NCI-H2196 treated with DMSO at 0.1 percent for 48 hours (cell line): Measurements from ENCODE around the gene C1QTNF2.

Experiments used
- DNase-seq: peaks from one replicate; lab custom pipeline; 2025; ENCODE audit not compliant: unreplicated experiment; lab: John Stamatoyannopoulos, UW

The C1QTNF2 gene, protein sequence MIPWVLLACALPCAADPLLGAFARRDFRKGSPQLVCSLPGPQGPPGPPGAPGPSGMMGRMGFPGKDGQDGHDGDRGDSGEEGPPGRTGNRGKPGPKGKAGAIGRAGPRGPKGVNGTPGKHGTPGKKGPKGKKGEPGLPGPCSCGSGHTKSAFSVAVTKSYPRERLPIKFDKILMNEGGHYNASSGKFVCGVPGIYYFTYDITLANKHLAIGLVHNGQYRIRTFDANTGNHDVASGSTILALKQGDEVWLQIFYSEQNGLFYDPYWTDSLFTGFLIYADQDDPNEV

DNA sequence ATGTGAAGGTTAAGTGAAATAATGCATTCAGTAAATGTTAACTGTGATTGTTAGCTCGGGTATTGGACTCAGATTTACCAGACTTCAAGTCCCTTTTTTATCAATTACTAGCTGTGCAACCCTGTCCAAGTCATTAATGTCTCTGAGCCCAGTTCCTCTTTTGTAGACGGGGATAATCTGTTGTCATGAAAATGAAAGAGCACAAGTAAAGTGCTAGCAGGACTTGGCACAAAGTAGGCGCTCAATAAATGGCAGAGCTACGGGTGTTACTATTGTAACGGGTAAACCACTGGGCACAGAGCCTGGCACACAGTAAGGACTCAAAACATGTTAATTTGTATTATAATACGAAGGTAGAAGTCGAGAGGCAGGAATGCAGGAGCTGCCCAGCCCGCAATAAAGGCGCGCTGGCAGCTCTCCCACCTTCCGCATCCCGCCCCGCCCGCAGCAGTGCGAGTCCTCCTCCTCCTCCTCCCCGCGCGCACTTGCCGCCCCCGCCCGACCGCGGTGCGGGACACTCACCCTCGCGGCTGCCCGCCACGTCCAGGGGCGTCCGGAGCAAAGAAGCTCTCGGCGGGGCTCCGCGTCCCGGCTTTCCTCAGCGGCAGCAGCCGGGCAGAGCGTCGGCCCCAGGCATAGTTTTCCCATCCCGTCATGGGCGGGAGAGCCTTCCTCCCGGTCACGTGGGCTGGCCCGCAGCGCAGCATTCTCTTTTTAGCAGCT lies at the start of gene C1QTNF2:
Gene C1QTNF2, minus strand, starts transcription at position 637 of the 723 bp plus-strand sequence. CDS start 15,615 bp downstream, outside the sequence.
- DNase-seq, result peak; percentile 15

DNA sequence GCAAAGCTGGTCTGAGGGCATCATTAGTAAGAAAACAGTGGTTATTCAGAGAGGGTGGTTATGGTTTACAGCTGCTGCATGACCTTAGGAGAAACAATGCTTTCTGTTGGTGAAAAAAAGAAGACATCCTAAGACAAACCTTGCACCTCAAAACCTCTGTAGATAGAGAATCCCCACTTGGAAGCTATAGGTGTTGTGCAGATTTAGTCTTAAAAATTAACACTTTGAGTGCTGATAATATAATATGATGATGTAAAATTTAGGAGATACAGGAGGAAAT lies 49.8 kb upstream of the C1QTNF2 start:
- no peak for DNase-seq

DNA sequence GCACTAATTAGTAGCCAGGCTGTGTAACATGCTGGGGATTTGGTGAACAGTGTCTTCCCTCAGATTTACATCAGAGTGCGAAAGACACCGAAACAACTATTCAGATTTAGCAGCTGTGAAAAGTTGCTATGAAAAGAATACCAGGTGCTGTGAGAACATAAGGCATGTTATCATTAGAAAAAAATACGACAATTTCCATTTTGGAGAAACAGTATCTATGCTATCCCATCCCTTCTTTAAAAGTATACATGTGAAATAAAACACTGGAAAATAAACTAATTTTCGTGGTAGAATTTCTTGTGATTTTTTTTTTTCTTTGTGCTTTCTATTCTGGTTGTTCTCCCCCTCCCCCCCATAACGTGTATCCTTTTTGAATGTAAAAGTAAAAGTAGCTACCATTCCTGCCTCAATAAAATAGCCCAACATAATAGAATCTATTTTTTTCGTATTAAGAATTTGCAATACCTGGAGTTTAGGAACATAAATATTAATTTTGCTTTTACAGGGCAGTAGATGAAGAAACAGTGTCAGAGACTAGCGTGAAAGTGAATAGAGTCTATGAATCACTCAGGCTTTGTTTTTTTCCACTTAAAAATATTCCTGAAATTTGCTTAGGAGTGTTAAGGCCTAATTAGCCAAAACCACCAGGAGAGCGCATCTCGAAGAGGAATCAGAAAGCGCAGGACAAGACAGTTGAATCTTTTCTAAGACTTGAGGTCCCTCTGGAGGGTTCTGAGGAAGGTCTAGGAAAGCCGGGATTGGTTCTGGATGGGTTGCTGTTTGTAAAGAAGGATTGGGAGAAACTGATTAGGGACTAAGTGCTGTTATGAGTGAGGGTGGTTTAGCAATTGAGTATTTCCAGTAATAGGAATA lies 49.3 kb upstream of the C1QTNF2 start:
- DNase-seq, result no peak

DNA sequence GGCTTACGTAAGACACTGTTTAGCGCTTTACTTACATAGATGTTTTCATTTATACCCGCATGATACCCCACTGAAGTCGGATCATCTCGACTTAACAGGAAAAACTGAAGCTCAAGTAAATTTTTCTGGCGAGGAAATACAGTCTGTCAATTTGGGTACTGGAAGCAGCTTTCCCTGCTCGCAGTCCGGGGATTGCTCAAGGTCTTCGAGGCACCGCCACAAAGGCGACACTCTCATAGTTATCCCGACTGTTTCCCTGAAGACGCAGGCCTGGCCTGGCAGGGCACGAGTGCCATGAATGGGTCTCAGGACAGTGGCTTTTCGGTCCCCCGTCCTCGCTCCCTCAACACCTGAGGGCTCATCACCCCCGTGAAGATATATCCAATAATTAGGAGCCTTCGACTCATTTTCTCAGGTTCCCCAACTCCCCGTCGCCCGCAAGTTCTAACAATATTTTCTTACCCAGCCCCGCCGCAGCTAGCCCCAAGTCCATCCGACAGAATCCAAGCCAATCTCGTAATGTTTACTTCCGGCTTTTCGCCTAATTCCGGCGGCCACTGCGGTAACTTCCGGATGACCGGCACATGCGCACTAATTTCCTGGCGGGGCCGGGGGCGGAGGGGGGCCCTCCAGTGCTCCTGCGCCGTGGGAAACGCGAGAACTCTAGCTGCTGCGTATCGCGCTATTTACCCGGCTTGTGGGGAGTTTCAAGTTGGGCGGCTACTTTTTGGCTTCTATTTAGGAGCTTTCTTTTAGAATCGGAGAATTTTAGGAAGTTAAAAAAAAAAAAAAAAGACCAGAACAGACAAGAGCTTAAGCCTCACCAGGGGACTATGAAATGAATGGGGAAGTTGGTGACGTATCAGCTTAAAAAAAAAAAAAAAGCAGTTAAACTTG lies 48.4 kb upstream of the C1QTNF2 start, which contains the start of gene SLU7:
Gene SLU7, minus strand, starts transcription at position 521 of the 897 bp plus-strand sequence. CDS start 3,787 bp downstream, outside the sequence.
- DNase-seq, result peak; percentile 86

DNA sequence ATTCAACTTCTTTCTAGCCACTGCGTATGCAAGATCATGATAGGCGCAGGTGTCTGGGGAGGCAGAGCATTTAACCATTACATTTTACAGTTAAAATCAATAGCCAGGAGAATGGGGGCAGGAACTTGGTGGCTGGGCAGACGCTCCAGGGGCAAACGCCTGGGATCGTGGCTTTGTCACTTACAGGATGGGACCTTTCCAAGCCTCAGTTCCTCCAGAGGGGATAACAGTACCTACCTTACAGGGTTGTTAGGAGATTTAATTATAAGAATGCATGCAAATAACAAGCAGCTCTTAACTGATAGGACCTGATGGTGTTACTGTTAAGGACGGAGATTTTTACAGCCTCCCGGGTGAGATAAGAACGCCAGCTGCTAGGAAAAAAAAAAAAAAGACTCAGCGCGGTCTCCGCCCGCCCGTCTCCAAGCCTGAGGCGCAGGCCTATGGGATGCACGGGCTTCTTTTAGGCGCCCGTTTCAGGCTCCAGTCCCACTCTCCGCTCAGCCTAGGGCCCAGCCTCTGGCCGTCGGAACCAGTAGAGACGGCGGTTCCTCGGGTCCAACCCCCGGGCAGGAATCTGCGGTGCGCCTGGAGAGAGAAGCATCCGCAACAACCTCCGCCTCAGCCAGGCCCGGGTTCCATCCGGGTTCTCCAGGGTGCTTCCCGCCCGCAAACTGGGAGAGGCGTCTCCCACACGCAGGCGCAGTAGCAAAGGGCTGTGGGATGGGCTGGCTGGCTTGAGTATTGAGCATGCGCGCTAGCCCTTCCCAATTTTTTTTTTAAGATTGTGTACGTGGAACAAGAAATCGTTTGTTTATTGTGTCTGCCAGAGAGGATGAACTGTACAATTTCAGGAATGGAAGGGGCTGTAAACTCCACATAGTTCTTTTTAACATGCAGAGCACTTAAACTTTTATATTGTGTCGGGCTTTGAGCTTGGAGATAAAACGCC lies 29.3 kb upstream of the C1QTNF2 start, which contains the start of gene FAM200C:
Gene FAM200C, minus strand, starts transcription at position 653 of the 952 bp plus-strand sequence. CDS start 4,564 bp downstream, outside the sequence.
- peak; percentile 96 for DNase-seq

DNA sequence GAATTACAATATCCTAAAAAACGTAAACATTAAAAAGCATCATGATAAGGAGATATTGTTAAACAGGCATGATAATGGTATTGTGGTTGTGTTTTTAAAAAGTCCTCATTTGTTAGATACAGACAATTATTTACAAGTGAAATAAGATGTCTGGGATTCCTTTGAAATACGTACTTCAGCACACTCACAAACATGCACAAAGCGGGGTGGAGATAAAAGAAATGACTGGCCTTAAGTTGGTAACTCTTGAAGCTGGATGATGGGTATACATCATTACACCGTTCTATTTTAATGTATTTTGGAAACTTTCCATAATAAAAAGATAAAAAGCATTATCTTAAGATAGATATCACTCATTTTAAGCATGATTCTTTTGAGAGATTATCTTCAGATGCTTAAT lies 28.4 kb upstream of the C1QTNF2 start:
- DNase-seq, result no peak

DNA sequence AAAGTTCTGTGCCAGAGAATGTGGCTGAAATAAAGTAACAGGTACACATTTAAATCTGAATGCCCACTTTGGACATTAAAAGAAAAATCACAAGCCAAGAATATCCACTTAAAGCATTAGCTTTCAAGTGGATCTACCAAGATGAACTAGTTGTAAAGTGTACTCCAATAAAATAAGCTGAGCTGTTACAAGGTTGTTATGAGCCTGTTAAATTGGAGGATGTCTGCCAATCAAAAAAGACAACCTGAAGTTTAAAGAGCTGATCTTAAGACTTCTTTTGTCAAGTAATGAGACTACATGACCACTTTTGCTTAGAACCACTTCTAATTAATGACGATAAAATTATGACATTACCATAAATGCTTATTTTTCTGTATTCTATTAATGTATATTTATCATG lies 27.1 kb upstream of the C1QTNF2 start:
- DNase-seq, result no peak

DNA sequence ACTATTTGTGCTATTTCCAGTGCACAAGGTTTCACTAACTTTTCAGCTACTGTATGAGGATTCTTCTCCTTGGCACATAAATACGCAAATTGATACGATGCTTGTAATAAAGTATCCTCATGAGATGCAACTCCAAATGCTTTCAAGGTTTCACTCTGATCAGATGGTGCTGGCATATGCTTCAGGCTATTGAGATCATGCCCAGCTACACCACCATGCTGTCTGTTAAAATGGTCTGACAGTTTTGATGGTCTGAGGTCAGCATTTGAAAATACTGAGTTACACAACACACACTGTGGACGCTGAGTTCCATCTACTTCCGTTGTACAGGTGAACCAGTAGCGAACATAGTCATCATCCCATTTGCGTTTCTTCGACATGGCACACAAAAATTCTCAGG lies 24.7 kb upstream of the C1QTNF2 start:
- DNase-seq, result no peak

DNA sequence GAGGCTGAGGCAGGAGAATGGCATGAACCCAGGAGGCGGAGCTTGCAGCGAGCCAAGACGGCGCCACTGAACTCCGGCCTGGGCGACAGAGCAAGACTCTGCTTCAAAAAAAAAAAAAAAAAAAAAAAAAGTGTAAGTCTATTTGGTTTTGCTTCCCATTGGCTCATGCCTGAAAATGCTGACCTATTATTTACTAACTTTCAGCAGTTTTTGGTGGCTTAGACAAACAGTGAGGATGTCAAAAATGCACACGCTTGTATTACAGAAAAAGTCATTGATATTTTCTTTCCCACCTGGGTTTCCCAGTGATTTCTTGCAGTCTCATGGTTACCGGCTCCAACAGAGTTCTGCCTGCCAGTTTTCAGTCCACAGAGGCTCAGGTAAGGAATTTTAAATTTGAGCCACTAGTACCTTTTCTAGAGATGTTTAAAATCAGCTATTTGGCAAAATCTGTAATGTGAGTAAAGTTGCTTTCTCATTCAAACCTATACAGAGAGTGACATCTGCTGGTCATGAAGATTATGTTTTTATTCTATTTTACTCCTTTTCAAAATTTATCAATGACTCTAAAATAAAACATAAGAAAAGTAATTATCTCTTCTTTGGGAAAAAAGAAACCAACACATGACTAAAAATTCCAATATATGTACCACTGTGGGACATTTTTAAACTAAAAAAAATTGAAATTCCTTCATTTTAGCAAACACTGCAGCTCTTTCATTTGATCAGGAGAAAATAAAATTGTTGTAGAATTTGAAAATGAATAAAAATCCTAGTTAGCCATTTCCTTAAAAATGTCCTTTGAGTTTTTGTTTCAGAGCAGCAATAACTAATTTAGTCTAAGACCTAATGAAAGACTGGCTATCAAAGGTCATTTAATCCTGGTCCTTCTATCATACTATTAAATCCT lies 20.6 kb upstream of the C1QTNF2 start:
- no peak for DNase-seq

DNA sequence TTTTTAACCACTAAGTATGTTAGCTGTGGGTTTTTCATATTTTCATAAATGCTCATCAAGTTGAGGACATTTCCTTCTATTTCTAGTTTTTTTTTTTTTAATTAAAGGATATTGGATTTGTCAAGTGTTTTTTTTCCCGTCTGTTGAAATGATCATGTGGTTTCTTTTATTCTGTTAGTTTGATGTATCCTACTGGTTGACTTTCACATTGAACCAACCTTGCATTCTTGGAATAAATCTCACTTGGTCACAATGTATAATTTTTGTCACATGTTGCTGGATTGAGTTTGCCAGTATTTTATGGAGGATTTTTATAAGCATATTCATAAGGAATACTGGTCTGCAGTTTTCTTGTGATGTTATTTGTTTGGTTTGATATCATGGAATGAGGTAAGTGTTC lies 17.0 kb upstream of the C1QTNF2 start:
- no peak for DNase-seq

DNA sequence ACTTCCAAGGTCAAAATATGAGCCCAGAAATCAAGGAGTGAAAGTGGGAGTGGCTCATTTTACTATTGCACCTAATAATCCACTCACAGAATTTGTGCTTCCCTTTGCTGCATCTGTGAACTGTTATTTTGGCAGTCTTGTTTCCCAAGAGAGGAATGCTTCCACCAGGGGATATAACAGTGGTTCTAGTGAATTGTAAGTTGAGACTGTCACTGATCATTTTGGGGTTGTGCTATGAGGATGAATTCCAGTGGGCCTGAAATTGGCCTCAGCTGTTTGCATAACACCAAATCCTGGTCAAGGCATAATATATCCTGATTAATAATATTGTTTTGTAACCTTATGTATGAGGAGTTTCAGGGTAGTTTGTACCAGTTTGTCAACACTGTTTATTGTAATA lies 15.1 kb upstream of the C1QTNF2 start:
- no peak for DNase-seq

DNA sequence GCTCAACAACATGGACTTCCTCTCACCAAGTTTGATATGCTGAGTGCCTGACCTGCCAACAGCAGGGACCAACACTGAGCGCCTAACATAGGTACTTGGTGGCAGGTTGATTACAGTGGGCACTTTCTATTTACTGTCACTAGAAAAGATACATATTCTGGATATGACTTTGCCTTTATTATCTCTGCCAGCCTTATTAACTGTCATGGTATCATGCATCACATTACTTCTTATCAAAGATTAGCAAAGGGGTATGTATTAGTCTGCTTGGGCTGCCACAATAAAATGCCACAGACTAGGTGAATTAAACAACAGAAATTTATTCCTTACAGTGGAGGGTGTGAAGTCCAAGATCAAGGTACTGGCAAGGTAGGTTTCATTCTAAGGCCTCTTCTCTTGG lies 14.3 kb upstream of the C1QTNF2 start:
- DNase-seq, result no peak

DNA sequence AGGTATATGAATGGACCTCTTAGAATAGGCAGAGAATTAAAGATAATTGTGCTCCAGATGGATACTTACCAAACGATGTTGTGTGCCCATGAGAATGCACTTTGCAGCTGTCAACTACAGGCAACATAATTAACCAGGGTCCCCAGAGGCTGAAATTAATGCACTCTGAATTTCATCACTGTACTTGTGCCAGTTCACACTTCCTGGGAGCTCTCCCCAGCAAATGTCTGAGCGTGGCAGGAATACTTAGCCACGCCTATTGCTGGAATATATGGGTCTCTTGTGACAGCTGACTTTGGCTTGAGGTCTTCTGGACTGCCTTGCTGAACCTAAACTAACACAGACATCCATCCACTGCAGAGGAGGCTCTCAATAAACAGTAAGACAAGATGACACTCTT lies 11.9 kb upstream of the C1QTNF2 start:
- no peak for DNase-seq

DNA sequence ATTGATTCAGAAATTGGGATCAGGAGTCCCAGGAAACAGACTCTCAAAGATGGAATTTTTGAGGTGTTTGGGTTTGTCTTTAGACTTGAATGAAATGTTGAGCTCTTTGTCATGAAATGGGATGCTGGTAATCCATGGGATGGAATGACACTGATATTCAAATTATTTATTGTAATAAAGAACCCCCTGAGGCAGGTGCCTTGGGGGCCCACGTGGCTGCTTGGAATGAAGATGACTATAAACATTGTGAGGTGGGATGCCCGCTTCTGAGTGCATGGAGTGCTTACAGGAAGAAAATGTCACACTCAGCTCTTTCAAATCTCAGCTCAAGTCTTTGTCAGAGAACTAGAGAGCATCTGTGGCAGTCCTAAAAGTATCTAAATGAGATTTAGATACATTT lies 9.6 kb upstream of the C1QTNF2 start:
- DNase-seq, result no peak

DNA sequence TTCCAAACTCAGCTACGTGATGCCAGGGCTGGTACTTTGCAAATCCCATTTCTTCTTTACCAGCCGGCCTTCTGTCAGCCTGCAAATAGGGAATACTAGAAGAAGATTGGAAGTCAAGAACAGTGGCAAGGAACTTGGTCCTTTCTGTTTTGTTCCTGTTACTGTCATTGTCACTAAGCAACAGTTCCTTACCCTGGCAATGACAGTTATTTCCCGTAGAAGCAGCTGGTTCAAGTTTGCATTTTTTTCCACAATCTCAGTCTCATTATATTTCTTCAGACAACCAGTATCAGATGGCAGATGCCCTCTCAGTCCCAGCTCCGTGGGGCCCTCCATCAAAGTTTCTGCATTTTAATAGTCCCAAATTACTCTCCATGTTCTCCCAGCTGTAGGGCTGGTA lies 9.1 kb upstream of the C1QTNF2 start:
- no peak for DNase-seq

DNA sequence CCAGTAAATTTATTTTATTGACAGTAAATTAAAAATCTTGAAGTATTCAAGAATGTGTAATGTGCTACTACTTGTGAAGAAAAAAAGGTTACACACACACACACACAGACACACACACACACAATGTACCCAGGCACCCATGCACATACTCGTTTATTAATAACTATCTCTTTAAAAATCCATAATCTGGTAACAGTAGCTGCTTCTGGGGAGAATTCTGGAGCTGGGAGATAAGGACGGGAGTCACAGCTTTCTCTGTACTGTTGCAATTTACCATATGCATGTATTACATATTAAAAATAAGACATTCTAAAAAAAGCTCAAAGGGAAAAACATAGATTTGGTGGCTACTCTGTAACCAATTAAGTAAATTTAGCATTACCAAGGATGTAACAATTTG lies 7.9 kb upstream of the C1QTNF2 start:
- DNase-seq, result no peak

DNA sequence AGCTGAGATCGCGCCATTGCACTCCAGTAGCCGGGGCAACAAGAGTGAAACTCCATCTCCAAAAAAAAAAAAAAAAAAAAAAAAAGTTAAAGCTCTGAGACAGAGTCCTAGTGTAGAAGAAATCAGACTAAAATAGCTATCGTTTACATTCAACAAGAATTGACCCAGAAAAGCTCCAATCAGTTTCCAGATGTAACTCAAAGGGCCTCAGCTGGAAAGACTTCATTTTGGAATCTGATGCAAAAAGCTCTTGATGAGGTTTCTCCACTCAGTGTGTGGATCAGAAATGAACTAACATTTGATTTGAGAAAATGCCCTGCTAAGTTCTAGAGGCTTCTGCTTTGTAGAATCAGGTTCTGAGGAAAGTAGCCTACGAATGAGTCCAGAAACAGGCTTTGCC lies 7.2 kb upstream of the C1QTNF2 start:
- DNase-seq, result no peak

DNA sequence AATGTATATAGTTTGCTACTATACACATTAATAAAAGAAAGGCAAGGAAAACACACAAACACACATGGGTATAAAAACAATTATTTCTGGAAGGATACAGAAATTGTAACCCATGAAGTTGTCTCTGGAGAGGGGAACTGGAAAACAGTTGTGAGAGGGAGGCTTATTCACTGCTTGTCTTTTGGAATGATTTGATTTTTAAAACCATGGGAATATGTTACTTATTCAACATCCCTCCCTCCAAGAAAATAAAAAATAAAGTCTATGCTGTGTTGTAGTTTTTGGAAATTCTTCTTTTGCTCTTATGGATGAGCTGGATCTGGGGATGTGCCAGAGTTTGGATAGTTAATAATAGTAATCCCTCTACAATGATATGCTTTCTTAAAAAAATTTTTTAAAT lies 6.0 kb upstream of the C1QTNF2 start:
- no peak for DNase-seq

DNA sequence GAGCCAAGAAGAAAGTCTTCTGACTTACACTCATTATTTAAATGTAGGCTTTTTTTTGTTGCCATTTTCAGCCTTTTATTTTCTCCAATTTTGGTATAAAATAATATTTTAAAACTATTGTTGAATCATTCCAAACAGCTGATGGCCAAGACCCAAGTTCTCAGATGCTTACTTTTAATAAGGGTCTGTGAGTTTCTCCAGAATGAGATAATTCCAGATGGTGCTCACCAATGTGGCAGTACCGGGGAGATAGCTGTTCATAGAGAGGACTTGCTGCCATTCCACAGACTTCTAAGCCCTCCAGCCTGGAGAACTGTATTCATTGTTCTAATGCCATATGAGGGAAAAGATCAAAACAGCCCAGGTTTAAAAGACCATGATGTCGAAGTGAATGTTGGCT lies 5.3 kb upstream of the C1QTNF2 start:
- no peak for DNase-seq
